Measurements from ENCODE around the gene TDRD10.

Gene TDRD10

DNA sequence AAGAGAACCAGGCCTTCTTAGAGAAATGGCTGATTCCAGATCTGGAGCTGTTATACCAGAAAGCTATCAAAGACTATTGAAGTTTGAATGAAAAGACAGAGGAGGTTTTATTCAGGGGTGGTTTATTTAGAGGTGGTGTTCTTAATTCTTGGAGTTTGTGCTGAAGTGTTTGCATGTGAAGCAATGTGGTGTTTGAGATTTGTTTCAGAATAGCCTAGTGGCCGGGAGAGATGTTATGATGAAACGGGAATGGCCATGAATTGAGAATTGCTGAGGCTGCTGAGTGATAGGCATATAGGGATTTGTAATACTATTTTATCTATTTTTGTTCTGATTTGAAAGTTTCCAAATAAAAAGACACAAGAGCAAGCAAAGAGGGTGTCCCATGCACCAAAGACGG is 10.7 kb downstream of the TDRD10 start:
- H3K79me2 ChIP-seq (ENCODE audit: insufficient read depth, low read length), result no peaks in the 10 kb centered on the region
- H3K4me2 ChIP-seq (ENCODE audit: insufficient read depth, low read length), result no peak overlapping the region
- no peak for ATAC-seq (ENCODE audit: insufficient read depth, low read depth)
- peaks cover 3% of the 10 kb centered on the region for H3K27me3 ChIP-seq (ENCODE audit: insufficient read depth, low read length, poor library complexity)
- no peaks in the 10 kb centered on the region for H3K9me3 ChIP-seq (ENCODE audit: insufficient read depth, low read length, severe bottlenecking)
- H3K27ac ChIP-seq (ENCODE audit: low read length), result no peak overlapping the region
- TF ChIP-seq, protein P1, sequence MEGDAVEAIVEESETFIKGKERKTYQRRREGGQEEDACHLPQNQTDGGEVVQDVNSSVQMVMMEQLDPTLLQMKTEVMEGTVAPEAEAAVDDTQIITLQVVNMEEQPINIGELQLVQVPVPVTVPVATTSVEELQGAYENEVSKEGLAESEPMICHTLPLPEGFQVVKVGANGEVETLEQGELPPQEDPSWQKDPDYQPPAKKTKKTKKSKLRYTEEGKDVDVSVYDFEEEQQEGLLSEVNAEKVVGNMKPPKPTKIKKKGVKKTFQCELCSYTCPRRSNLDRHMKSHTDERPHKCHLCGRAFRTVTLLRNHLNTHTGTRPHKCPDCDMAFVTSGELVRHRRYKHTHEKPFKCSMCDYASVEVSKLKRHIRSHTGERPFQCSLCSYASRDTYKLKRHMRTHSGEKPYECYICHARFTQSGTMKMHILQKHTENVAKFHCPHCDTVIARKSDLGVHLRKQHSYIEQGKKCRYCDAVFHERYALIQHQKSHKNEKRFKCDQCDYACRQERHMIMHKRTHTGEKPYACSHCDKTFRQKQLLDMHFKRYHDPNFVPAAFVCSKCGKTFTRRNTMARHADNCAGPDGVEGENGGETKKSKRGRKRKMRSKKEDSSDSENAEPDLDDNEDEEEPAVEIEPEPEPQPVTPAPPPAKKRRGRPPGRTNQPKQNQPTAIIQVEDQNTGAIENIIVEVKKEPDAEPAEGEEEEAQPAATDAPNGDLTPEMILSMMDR (IDR thresholded peaks at IDR 0.05; ENCODE audit: borderline replicate concordance, extremely low read depth, low read length, poor library complexity, severe bottlenecking), result no peak
- no peak for TF ChIP-seq EZH2 (IDR thresholded peaks at IDR 0.05; ENCODE audit: borderline replicate concordance, low read depth, low read length, severe bottlenecking)
- H3K4me3 ChIP-seq (ENCODE audit: low read depth in 1 of 2, low read length in 2 of 2), result no peak overlapping the region
- no peaks in the 10 kb centered on the region for H4K20me1 ChIP-seq (ENCODE audit: insufficient read depth, low read length)
- no peak for DNase-seq
- no peaks in the 10 kb centered on the region for H3K36me3 ChIP-seq (ENCODE audit: insufficient read depth, low read length)
- no peak overlapping the region for H2AFZ ChIP-seq (ENCODE audit: low read depth, low read length)
- H3K4me1 ChIP-seq (ENCODE audit: insufficient read depth, low read length), result no peaks in the 10 kb centered on the region
- H3K9ac ChIP-seq (ENCODE audit: low read depth, low read length), result no peak overlapping the region

- Histone ChIP-seq H3K27me3 (ENCODE audit: insufficient read depth, low read length, poor library complexity) (peaks cover 3% of the 10 kb centered on the region), H3K36me3 (ENCODE audit: insufficient read depth, low read length) (no peaks in the 10 kb centered on the region), H3K27ac (ENCODE audit: low read length) (no peak overlapping the region), H3K9me3 (ENCODE audit: insufficient read depth, low read length, severe bottlenecking) (no peaks in the 10 kb centered on the region), H3K4me1 (ENCODE audit: insufficient read depth, low read length) (no peaks in the 10 kb centered on the region), H3K4me2 (ENCODE audit: insufficient read depth, low read length) (no peak overlapping the region), H4K20me1 (ENCODE audit: insufficient read depth, low read length) (no peaks in the 10 kb centered on the region), H3K4me3 (ENCODE audit: low read depth in 1 of 2, low read length in 2 of 2) (no peak overlapping the region), H2AFZ (ENCODE audit: low read depth, low read length) (no peak overlapping the region), H3K79me2 (ENCODE audit: insufficient read depth, low read length) (no peaks in the 10 kb centered on the region), H3K9ac (ENCODE audit: low read depth, low read length) (no peak overlapping the region)
- TF ChIP-seq, protein P1 (IDR thresholded peaks at IDR 0.05; ENCODE audit: borderline replicate concordance, extremely low read depth, low read length, poor library complexity, severe bottlenecking), result no peak
- no peak for TF ChIP-seq EZH2 (IDR thresholded peaks at IDR 0.05; ENCODE audit: borderline replicate concordance, low read depth, low read length, severe bottlenecking)
- DNase-seq, result no peak
- ATAC-seq (ENCODE audit: insufficient read depth, low read depth), result no peak
Measured at GRCh38 chr1:154514066-154514553, 12.1 kb downstream of the TDRD10 start.

- H3K27ac ChIP-seq (ENCODE audit: low read length), result no peak overlapping the region
- H4K20me1 ChIP-seq (ENCODE audit: insufficient read depth, low read length), result no peaks in the 10 kb centered on the region
- H3K79me2 ChIP-seq (ENCODE audit: insufficient read depth, low read length), result no peaks in the 10 kb centered on the region
- DNase-seq (no peak), ATAC-seq (ENCODE audit: insufficient read depth, low read depth) (no peak)
- no peak overlapping the region for H3K9ac ChIP-seq (ENCODE audit: low read depth, low read length)
- no peaks in the 10 kb centered on the region for H3K36me3 ChIP-seq (ENCODE audit: insufficient read depth, low read length)
- no peaks in the 10 kb centered on the region for H3K4me1 ChIP-seq (ENCODE audit: insufficient read depth, low read length)
- TF ChIP-seq, protein P1 (IDR thresholded peaks at IDR 0.05; ENCODE audit: borderline replicate concordance, extremely low read depth, low read length, poor library complexity, severe bottlenecking), result no peak
- no peak for TF ChIP-seq EZH2 (IDR thresholded peaks at IDR 0.05; ENCODE audit: borderline replicate concordance, low read depth, low read length, severe bottlenecking)
- H2AFZ ChIP-seq (ENCODE audit: low read depth, low read length), result no peak overlapping the region
- no peaks in the 10 kb centered on the region for H3K9me3 ChIP-seq (ENCODE audit: insufficient read depth, low read length, severe bottlenecking)
- no peak overlapping the region for H3K4me2 ChIP-seq (ENCODE audit: insufficient read depth, low read length)
- no peak overlapping the region for H3K4me3 ChIP-seq (ENCODE audit: low read depth in 1 of 2, low read length in 2 of 2)
- peaks cover 28% of the 10 kb centered on the region for H3K27me3 ChIP-seq (ENCODE audit: insufficient read depth, low read length, poor library complexity)
Measured at GRCh38 chr1:154517661-154518060, 15.6 kb downstream of the TDRD10 start.

- no peak overlapping the region for H3K9ac ChIP-seq (ENCODE audit: low read depth, low read length)
- H2AFZ ChIP-seq (ENCODE audit: low read depth, low read length), result no peak overlapping the region
- DNase-seq (no peak), ATAC-seq (ENCODE audit: insufficient read depth, low read depth) (no peak)
- no peaks in the 10 kb centered on the region for H3K36me3 ChIP-seq (ENCODE audit: insufficient read depth, low read length)
- no peaks in the 10 kb centered on the region for H3K79me2 ChIP-seq (ENCODE audit: insufficient read depth, low read length)
- no peaks in the 10 kb centered on the region for H3K9me3 ChIP-seq (ENCODE audit: insufficient read depth, low read length, severe bottlenecking)
- H3K27ac ChIP-seq (ENCODE audit: low read length), result no peak overlapping the region
- no peaks in the 10 kb centered on the region for H3K4me1 ChIP-seq (ENCODE audit: insufficient read depth, low read length)
- no peak overlapping the region for H3K4me2 ChIP-seq (ENCODE audit: insufficient read depth, low read length)
- H4K20me1 ChIP-seq (ENCODE audit: insufficient read depth, low read length), result no peaks in the 10 kb centered on the region
- H3K4me3 ChIP-seq (ENCODE audit: low read depth in 1 of 2, low read length in 2 of 2), result no peak overlapping the region
- peaks cover 39% of the 10 kb centered on the region for H3K27me3 ChIP-seq (ENCODE audit: insufficient read depth, low read length, poor library complexity)
- TF ChIP-seq, protein P1 (IDR thresholded peaks at IDR 0.05; ENCODE audit: borderline replicate concordance, extremely low read depth, low read length, poor library complexity, severe bottlenecking), result no peak
- no peak for TF ChIP-seq EZH2 (IDR thresholded peaks at IDR 0.05; ENCODE audit: borderline replicate concordance, low read depth, low read length, severe bottlenecking)
Measured at GRCh38 chr1:154519591-154519991, 17.6 kb downstream of the TDRD10 start.
